ENCODE data around the gene TCL1B.

The TCL1B gene, protein sequence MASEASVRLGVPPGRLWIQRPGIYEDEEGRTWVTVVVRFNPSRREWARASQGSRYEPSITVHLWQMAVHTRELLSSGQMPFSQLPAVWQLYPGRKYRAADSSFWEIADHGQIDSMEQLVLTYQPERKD

DNA sequence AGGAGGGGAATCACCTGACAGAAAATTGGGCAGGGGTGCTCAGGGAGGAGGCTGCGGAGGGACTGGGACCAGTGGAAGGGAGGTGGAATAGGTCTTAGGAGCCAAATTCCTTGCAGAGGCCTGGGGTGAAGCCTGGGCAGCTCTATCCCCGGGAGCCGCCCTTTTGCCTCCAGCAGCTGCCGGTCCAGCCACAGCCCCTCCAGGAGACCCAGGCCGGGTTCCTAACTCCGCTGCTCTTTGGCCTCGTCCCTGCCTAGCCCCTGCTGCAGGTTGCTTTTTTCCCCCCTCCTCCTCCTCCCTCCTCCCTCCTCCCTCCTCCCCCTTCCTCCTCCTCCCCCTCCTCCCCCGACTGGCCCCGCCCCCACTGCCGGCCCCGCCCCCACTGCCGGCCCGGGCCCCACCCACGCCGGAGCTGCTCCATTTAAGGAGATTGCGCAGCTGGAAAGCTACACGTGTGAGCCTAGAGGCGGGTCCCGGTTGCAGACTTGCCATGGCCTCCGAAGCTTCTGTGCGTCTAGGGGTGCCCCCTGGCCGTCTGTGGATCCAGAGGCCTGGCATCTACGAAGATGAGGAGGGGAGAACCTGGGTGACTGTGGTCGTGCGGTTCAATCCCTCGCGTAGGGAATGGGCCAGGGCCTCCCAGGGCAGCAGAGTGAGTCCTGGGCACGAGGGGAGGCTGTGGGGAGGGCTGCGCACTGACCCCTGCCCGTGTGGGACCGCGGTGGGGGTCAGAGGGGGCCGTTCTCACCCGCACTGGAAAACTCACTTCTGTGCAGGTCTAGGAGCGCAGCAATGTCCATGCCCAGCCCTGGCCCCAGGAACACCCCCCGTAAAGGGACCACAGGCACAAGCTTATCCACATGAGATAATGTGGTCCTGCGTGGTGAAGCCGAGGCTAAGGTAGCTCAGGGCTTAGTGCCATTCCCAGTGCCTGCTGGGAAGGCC is at the start of gene TCL1B:
Gene TCL1B (plus strand): TSS at position 449 of the 945 bp plus-strand sequence. CDS start 42 bp downstream, at position 491.
- in situ Hi-C loops (cut with MboI; ENCODE audit: low sequenced_read_pairs, unreplicated experiment): no loop called here
- DNase-seq (ENCODE audit: low spot score): no peak
- TF ChIP-seq, protein P1, sequence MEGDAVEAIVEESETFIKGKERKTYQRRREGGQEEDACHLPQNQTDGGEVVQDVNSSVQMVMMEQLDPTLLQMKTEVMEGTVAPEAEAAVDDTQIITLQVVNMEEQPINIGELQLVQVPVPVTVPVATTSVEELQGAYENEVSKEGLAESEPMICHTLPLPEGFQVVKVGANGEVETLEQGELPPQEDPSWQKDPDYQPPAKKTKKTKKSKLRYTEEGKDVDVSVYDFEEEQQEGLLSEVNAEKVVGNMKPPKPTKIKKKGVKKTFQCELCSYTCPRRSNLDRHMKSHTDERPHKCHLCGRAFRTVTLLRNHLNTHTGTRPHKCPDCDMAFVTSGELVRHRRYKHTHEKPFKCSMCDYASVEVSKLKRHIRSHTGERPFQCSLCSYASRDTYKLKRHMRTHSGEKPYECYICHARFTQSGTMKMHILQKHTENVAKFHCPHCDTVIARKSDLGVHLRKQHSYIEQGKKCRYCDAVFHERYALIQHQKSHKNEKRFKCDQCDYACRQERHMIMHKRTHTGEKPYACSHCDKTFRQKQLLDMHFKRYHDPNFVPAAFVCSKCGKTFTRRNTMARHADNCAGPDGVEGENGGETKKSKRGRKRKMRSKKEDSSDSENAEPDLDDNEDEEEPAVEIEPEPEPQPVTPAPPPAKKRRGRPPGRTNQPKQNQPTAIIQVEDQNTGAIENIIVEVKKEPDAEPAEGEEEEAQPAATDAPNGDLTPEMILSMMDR (IDR thresholded peaks at IDR 0.05; ENCODE audit: borderline replicate concordance, control extremely low read depth, extremely low read depth, insufficient read depth, missing control alignments): no peak

DNA sequence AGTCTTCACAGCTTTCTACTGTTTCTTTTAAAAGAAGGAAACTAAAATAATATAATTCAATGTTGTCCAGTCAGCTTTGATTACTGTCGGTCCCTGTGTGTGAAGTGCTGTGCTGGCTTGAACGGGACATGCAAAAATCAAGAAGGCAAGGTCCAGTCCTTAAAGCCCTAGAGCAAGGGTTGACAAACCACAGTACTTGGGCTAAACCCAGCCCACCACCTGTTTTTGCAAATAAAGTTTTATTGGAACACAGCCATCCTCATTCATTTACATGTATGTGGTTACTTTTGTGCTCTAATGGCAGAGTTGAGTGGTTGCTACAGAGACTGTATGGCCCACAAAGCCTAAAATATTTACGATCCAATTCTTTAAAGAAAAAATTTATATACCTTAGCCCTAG is 41.2 kb upstream of the TCL1B start:
- TF ChIP-seq, protein P1 (IDR thresholded peaks at IDR 0.05; ENCODE audit: borderline replicate concordance, control extremely low read depth, extremely low read depth, insufficient read depth, missing control alignments): no peak
- in situ Hi-C loops (cut with MboI; ENCODE audit: low sequenced_read_pairs, unreplicated experiment): no loop called here
- DNase-seq (ENCODE audit: low spot score): no peak

DNA sequence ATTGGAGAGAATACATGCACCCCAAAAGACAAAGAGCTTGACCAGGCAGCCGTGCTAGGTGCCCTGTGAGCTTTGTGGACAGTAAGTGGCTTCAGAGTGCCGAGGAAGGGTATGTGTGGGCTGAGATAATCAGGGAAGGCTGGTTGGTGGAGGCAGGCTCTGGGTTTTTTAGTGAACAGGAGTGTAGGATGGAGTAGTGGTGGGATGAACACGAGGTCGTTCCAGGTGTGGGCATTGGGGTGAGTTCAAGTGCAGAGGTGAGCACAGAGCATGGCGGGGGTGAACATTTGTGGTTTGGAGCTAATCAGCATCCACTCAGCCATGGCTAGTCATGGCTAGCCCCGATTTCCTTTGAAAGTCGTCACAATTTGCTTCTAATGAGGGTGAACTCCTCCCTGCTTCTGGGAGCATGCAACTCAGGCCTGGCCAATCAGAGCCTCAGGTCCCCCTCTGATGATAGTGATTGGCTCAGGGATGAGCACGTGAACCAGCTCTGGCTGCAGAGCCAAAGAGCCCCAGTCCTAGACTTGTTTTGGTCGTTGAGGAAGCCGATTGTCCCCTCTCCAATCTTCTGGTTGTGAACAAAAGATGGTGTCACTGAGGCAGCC is 40.7 kb upstream of the TCL1B start:
- TF ChIP-seq, protein P1 (IDR thresholded peaks at IDR 0.05; ENCODE audit: borderline replicate concordance, control extremely low read depth, extremely low read depth, insufficient read depth, missing control alignments): no peak
- no peak for DNase-seq (ENCODE audit: low spot score)
- in situ Hi-C loops (cut with MboI; ENCODE audit: low sequenced_read_pairs, unreplicated experiment): no loop called here

- TF ChIP-seq, protein P1 (IDR thresholded peaks at IDR 0.05; ENCODE audit: borderline replicate concordance, control extremely low read depth, extremely low read depth, insufficient read depth, missing control alignments): no peak
- in situ Hi-C loops (cut with MboI; ENCODE audit: low sequenced_read_pairs, unreplicated experiment): no loop called here
- no peak for DNase-seq (ENCODE audit: low spot score)
Measured at GRCh38 chr14:95647926-95648325, 38.3 kb upstream of the TCL1B start.

DNA sequence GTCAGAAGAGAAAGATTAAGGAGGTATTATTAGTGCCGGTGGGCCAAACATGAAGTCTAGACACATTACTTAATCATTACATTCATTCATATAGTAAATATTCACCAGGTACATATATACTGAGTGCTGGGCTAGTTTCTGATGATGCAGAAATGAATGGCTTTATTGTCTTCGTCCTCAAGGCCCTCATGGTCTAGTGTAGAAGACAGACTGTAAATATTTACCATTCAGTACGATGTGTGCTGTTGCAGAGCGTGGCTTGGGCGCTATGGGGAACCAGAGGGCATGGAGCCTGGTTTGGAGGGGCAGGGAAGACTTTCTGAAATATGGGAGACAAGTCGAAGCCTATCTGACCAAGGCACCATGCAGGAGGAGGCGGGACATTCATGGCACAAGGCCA is 37.0 kb upstream of the TCL1B start:
- TF ChIP-seq, protein P1 (IDR thresholded peaks at IDR 0.05; ENCODE audit: borderline replicate concordance, control extremely low read depth, extremely low read depth, insufficient read depth, missing control alignments): no peak
- no peak for DNase-seq (ENCODE audit: low spot score)
- in situ Hi-C loops (cut with MboI; ENCODE audit: low sequenced_read_pairs, unreplicated experiment): no loop called here

- in situ Hi-C loops (cut with MboI; ENCODE audit: low sequenced_read_pairs, unreplicated experiment): no loop called here
- TF ChIP-seq, protein P1 (IDR thresholded peaks at IDR 0.05; ENCODE audit: borderline replicate concordance, control extremely low read depth, extremely low read depth, insufficient read depth, missing control alignments): no peak
- no peak for DNase-seq (ENCODE audit: low spot score)
Measured at GRCh38 chr14:95651028-95651427, 35.2 kb upstream of the TCL1B start.
